Ascending aorta (tissue), 2 donors: ENCODE measurements around the gene G0S2. TPM values are rescaled to one million over a fixed set of nuclear protein-coding genes. Genes with fewer than 3 reads are reported as not detected.

Source experiments
- DNase-seq, 2 donors: peaks; one replicate each; pipeline ENCODE4 v3.0.0-alpha.2; 2019; ENCODE audit warnings: low spot score in 2 of 2
- H3K27ac ChIP-seq, 2 donors: fragments of 200-600 bp; sonication (generic); one replicate each; pipeline ENCODE4 v1.5.1; 2016 to 2017; ENCODE audit warnings: mild to moderate bottlenecking in 1 of 2
- H3K27me3 ChIP-seq: fragments of 200-600 bp; sonication (generic); one replicate; pipeline ENCODE4 v1.5.1; 2017
- H3K36me3 ChIP-seq, 2 donors: fragments of 200-600 bp; sonication (generic); one replicate each; pipeline ENCODE4 v1.5.1; 2016
- H3K4me1 ChIP-seq, 2 donors: fragments of 200-600 bp; sonication (generic); one replicate each; pipeline ENCODE4 v1.5.1; 2016 to 2017; ENCODE audit warnings: mild to moderate bottlenecking in 1 of 2
- H3K4me3 ChIP-seq, 2 donors: fragments of 200-600 bp; sonication (generic); one replicate each; pipeline ENCODE4 v1.5.1; 2016 to 2017; ENCODE audit warnings: mild to moderate bottlenecking in 1 of 2
- H3K9me3 ChIP-seq, 2 donors: fragments of 200-600 bp; sonication (generic); one replicate each; pipeline ENCODE4 v1.5.1; 2016
- intact Hi-C: fragments of 100-400 bp; cut with DNase I; formaldehyde crosslinking; loops from one replicate; pipeline ENCODE4 v1.15.1; 2023
- total RNA-seq: library from RNA; depleted of rRNA; stranded (reverse); fragments of >200 nt; gene quantifications from one replicate; pipeline ENCODE4 v1.1.0, GENCODE V29; 2016
- TF ChIP-seq, protein P1 (sequence below), 3 experiments: fragments of 200-600 bp in 2 of 3; fragments of 450-650 bp in 1 of 3; sonication (generic) in 2 of 3; IDR thresholded peaks; one replicate each; pipeline ENCODE4 v1.5.1; 2016 to 2019; ENCODE audit warnings: antibody characterized with exemption in 3 of 3, mild to moderate bottlenecking in 1 of 3, moderate library complexity in 1 of 3

The G0S2 gene
- total RNA-seq, 1 donor from 2014 or later: 15.1 TPM

DNA sequence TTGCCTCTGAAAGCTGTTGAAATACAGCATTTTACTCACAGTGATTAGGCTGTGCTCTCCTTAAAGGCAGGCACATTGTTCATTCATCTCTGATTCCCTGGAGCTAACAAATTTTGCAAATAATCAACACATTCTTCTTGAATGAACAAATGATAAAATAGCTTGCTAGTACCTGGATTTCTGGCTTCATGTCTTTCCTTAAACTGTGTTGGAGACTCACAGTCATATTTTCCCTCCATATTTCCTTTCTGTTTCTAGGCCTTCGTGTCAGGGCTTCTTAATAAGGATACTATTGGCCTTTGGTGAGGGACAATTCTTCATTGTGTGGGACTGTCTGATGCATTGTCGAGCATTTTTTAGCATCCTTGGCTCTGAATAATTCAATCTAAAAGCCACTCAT is 39.1 kb downstream of the G0S2 start:
- TF ChIP-seq, protein P1, sequence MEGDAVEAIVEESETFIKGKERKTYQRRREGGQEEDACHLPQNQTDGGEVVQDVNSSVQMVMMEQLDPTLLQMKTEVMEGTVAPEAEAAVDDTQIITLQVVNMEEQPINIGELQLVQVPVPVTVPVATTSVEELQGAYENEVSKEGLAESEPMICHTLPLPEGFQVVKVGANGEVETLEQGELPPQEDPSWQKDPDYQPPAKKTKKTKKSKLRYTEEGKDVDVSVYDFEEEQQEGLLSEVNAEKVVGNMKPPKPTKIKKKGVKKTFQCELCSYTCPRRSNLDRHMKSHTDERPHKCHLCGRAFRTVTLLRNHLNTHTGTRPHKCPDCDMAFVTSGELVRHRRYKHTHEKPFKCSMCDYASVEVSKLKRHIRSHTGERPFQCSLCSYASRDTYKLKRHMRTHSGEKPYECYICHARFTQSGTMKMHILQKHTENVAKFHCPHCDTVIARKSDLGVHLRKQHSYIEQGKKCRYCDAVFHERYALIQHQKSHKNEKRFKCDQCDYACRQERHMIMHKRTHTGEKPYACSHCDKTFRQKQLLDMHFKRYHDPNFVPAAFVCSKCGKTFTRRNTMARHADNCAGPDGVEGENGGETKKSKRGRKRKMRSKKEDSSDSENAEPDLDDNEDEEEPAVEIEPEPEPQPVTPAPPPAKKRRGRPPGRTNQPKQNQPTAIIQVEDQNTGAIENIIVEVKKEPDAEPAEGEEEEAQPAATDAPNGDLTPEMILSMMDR (IDR thresholded peaks at IDR 0.05): no peak
- no peaks in the 10 kb centered on the region for H3K9me3 ChIP-seq
- intact Hi-C loops: no loop called here
- no peak overlapping the region for H3K4me3 ChIP-seq
- DNase-seq: no peak
- H3K36me3 ChIP-seq: no peaks in the 10 kb centered on the region
- no peaks in the 10 kb centered on the region for H3K4me1 ChIP-seq
- H3K27me3 ChIP-seq: no peaks in the 10 kb centered on the region
- H3K27ac ChIP-seq: no peak overlapping the region

DNA sequence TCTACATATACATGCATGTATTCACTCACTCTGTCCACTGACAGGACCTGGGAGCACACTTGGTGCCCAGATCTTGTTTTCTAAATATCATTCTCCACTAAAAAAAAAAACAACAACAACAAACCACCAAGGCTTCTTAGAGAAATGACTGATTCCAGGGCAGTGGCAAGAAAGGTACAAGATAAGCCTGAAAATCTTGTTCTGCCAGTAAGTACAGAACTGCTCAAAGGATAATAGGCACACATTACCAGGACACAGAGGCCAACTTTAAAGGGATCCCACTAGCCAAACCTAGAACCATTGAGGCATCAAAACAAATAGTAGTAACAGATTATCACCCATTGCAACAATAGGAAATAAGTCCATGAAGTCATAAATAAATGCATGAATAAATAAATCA is 40.1 kb downstream of the G0S2 start:
- Histone ChIP-seq H3K27ac (no peak overlapping the region), H3K4me1 (no peaks in the 10 kb centered on the region), H3K36me3 (no peaks in the 10 kb centered on the region), H3K4me3 (no peak overlapping the region), H3K9me3 (no peaks in the 10 kb centered on the region), H3K27me3 (no peaks in the 10 kb centered on the region)
- TF ChIP-seq, protein P1 (IDR thresholded peaks at IDR 0.05): no peak
- DNase-seq: no peak
- intact Hi-C loops: no loop called here

DNA sequence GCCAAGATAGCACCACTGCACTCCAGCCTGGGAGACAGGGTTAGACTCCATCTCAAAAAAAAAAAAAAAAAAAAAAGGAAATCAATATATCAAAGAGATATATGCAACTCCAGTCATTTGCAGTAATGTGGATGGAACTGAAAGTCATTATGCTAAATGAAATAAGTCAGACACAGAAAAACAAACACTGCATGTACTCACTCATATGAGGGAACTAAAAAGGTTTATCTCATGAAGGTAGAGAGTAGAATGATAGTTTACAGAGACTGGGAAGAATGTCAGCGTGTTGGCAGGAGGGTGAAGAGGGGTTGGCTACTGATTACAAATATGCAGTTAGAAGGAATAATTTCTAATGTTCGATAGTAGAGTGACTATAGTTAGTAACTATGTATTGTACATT is 42.6 kb downstream of the G0S2 start:
- Histone ChIP-seq H3K4me3 (no peak overlapping the region), H3K9me3 (no peaks in the 10 kb centered on the region), H3K27me3 (no peaks in the 10 kb centered on the region), H3K36me3 (no peaks in the 10 kb centered on the region), H3K27ac (no peak overlapping the region), H3K4me1 (no peaks in the 10 kb centered on the region)
- no peak for DNase-seq
- TF ChIP-seq, protein P1 (IDR thresholded peaks at IDR 0.05): no peak
- intact Hi-C loops: no loop called here

DNA sequence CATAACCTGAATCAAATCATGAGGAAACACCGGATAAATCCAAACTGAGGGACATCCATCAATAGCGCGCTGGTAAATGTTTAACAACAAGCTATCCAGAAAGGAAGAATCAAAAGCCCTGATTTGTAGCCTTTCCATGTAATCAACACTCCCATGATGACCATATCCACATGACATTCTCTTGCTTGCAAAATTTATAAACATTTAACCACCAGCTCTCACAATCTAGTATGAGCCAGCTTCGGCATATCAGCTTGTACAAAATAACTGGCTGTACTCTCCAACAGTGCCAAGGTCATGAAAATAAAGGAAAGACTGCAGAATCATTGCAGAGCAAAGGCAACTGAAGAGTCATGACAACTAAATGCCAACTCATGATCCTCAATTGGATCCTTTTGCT is 45.1 kb downstream of the G0S2 start:
- H3K27ac ChIP-seq: no peak overlapping the region
- DNase-seq: no peak

GRCh38 chr1:209720826-209721225 is 45.6 kb downstream of the G0S2 start:
- intact Hi-C loops: no loop called here

More for the DNA sequence above, 45.1 kb downstream of the G0S2 start:
- Histone ChIP-seq H3K36me3 (no peaks in the 10 kb centered on the region), H3K9me3 (no peaks in the 10 kb centered on the region), H3K4me1 (no peaks in the 10 kb centered on the region), H3K4me3 (no peak overlapping the region), H3K27me3 (no peaks in the 10 kb centered on the region)
- TF ChIP-seq, protein P1 (IDR thresholded peaks at IDR 0.05): no peak
- intact Hi-C loops: no loop called here

More at GRCh38 chr1:209720826-209721225, 45.6 kb downstream of the G0S2 start:
- Histone ChIP-seq H3K36me3 (no peaks in the 10 kb centered on the region), H3K27me3 (no peaks in the 10 kb centered on the region), H3K4me1 (no peaks in the 10 kb centered on the region), H3K27ac (no peak overlapping the region), H3K9me3 (no peaks in the 10 kb centered on the region), H3K4me3 (no peak overlapping the region)
- TF ChIP-seq, protein P1 (IDR thresholded peaks at IDR 0.05): no peak
- DNase-seq: no peak
